Epithelial cell of proximal tubule (primary cell): ENCODE data around the gene SEMA3F. TPM values are rescaled to one million over a fixed set of nuclear protein-coding genes. Genes with fewer than 3 reads are reported as not detected.

Experiments used
- DNase-seq: peaks from one replicate; pipeline ENCODE4 v3.0.0-alpha.2; 2011; ENCODE audit warnings: low read depth
- H3K4me3 ChIP-seq: 2 replicates; pipeline ENCODE4 v1.5.1; 2011; ENCODE audit warnings: low read depth, mild to moderate bottlenecking, low read length
- CTCF ChIP-seq: conservative IDR thresholded peaks from 2 replicates; pipeline ENCODE4 v1.5.1; 2012; ENCODE audit warnings: low read depth, mild to moderate bottlenecking, low read length
- total RNA-seq: library from RNA; depleted of rRNA; stranded (reverse); fragments of >200 nt; gene quantifications from 2 replicates; pipeline ENCODE4 v1.2.3, GENCODE V29; 2015

Gene SEMA3F
- total RNA-seq, 1 donor from 2014 or later: 58.6 TPM

- H3K4me3 ChIP-seq: no peak overlapping the region
- no peak for TF ChIP-seq CTCF
- no peak for DNase-seq
Measured at GRCh38 chr3:50174517-50174895, 19.4 kb downstream of the SEMA3F start.

GRCh38 chr3:50174947-50175524, 19.9 kb downstream of the SEMA3F start:
- no peak for DNase-seq
- peak; percentile 7 for TF ChIP-seq CTCF

GRCh38 chr3:50177346-50177745, 22.2 kb downstream of the SEMA3F start:
- no peak overlapping the region for H3K4me3 ChIP-seq
- no peak for TF ChIP-seq CTCF
- DNase-seq: no peak

More at GRCh38 chr3:50174947-50175524, 19.9 kb downstream of the SEMA3F start:
- H3K4me3 ChIP-seq: no peak overlapping the region

- no peak overlapping the region for H3K4me3 ChIP-seq
- DNase-seq: no peak
- TF ChIP-seq CTCF: no peak
Measured at GRCh38 chr3:50179710-50180109, 24.6 kb downstream of the SEMA3F start.

GRCh38 chr3:50181985-50182384, 26.9 kb downstream of the SEMA3F start:
- no peak for TF ChIP-seq CTCF
- DNase-seq: no peak
- no peak overlapping the region for H3K4me3 ChIP-seq

GRCh38 chr3:50182533-50183099, 27.5 kb downstream of the SEMA3F start:
- TF ChIP-seq CTCF: no peak
- DNase-seq: no peak
- no peak overlapping the region for H3K4me3 ChIP-seq

- TF ChIP-seq CTCF: no peak
- no peak overlapping the region for H3K4me3 ChIP-seq
- no peak for DNase-seq
Measured at GRCh38 chr3:50183755-50184154, 28.6 kb downstream of the SEMA3F start.
